IPS-NIHi7 (cell line): ENCODE data around the gene PSMB11.
"Not testable (repeated sequence)": the region's sequence is repeated elsewhere in the genome, so short reads cannot be mapped to it uniquely, and the experiment has no call there.

Experiments
- DNase-seq: peaks from one replicate; pipeline ENCODE4 v3.0.0; 2012; ENCODE audit warnings: mixed read lengths; ENCODE audit errors: extremely low spot score

The PSMB11 gene

DNA sequence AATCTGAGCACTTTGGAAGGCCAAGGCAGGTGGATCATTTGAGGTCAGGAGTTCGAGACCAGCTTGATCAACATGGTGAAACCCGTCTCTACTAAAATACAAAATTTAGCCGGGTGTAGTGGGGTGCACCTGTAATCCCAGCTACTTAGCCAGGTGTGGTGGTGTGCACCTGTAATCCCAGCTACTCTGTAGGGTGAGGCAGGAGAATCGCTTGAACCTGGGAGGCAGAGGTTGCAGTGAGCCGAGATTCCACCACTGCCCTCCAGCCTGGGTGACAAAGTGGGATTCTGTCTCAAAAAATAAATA, 28.3 kb upstream of the PSMB11 start:
- not testable (repeated sequence) for DNase-seq

- DNase-seq, result no peak
Measured at GRCh38 chr14:23015618-23016017, 26.4 kb upstream of the PSMB11 start.

GRCh38 chr14:23017091-23017490, 24.9 kb upstream of the PSMB11 start:
- no peak for DNase-seq

DNA sequence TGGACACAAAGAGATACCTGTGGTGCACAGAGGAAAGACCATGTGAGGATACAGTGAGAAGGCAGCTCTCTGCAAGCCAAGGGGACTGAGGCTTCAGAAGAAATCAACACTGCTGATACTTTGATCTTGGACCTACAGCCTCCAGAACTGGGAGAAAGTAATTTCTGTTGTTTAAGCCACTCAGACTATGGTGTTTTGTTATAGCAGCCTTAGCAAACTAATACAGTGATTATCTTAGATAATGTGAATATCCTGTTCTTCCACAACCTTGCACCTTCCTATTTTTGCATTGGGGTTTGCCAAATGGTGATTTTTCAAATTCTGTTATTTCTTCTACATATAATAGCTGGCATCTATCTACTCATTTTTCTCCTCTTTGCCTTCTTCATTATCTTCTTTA, 23.9 kb upstream of the PSMB11 start:
- DNase-seq, result no peak

GRCh38 chr14:23020143-23021128, 21.6 kb upstream of the PSMB11 start:
- no peak for DNase-seq

- DNase-seq, result no peak
Measured at GRCh38 chr14:23021434-23021833, 20.6 kb upstream of the PSMB11 start.

- DNase-seq, result no peak
Measured at GRCh38 chr14:23021889-23022442, 20.0 kb upstream of the PSMB11 start.

GRCh38 chr14:23023022-23023794, 18.8 kb upstream of the PSMB11 start:
- DNase-seq, result no peak

DNA sequence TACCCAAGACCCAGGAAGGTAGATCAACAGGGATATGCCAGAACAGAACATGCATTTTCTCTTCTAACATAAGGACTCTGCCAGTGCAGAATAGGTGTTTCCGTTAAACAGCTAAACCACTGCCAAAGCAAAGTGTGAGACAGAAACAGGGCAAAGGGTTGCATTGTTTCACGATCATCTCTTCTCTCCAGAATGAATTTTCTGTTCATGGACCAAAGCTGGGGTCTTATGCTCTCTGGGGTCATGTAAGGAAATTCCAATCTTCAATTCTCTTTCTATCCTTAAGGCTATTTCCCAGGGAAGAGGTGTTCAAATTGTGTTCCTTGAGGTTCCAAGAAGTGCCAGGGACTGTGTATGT, 18.2 kb upstream of the PSMB11 start:
- no peak for DNase-seq

GRCh38 chr14:23024612-23025075, 17.4 kb upstream of the PSMB11 start:
- no peak for DNase-seq

DNA sequence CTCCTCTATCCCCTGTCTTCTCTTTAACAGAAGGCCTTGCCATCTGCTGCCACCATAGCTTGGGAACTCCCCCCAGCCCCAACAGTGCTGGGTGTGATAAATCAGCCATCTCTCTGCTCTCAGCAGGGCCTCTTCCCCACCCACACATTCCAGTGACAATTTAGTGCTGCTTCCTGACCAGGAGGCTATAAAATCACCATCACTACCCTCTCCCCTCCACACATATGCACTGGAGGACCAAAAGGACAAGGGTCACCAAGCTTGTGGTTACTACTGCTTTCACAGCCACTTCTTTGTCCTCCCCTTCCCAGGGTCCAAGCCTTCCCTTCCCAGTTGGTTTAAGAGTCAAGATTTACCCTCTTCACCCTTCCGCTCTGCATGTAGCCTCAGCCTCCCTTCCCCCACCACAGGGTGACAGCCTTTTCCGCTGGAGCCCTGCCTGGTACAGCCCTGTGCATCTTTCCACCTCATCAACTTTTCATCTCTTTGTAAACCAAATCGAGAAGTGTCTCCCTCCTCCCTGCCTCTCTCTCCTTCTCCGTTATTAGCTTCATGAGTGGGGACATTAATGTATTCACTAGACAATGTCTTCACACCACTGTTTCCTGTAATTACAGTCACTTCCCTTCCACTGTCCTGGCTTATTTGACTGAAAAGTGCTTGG, 16.7 kb upstream of the PSMB11 start:
- no peak for DNase-seq

DNA sequence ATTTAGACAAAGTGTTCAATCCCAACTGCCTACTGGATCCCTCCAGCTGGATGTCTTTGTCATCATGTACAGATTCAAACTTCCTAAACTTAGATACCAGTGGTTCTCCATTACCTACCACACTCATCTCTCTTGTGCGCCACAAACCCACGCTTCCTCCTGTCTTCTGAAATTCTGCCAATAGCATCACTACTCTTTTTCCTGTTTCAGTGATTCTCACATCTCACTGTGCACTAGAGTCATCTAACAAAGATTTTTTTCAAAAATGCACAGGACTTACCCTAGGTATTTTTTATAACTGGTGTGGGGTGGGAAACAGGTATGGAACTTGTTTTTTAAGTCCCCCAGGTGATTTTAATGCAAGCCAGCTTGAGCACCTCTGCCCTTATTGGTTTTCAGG, 13.2 kb upstream of the PSMB11 start:
- no peak for DNase-seq

DNA sequence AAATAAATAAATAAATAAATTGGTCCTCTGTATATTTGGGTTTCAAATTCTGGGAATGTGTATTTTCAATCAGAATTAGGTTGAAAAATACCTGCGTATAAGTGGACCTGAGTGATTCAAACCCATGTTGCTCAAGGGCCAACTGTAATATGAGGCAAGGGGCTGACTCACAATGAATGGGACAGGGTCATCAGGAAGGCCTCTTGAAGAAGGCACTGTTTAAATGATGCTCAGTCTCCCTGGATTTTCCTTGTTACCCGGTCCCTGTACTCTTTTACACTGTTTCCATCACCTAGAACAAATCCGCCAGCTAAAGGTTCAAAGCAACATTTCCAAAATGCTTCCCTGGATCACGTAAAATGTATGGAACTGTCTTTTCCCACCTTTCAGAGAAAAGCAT, 11.1 kb upstream of the PSMB11 start:
- DNase-seq, result no peak

DNA sequence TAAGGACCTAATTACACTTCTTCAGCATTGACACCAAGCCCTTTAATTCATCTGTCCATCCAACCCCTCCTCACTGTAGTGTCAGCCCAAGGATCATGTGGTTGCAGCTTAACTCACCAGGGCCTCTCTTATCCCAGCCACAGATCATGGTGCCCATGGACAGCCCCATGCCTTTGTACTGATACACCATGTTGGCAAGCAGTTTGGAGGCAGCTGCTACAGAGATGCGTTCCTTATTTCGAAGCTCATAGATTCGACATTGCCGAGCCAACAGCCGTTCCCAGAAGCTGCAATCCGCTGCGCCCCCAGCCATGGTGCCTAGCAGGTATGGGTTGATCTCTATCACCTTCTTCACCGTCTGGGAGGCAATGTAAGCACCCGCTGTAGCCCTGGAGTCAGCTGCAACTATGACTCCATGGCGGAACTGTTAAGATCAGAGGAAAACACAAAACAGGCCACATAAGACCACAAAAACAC, 8.7 kb upstream of the PSMB11 start:
- no peak for DNase-seq

- no peak for DNase-seq
Measured at GRCh38 chr14:23033801-23034497, 8.1 kb upstream of the PSMB11 start.

DNA sequence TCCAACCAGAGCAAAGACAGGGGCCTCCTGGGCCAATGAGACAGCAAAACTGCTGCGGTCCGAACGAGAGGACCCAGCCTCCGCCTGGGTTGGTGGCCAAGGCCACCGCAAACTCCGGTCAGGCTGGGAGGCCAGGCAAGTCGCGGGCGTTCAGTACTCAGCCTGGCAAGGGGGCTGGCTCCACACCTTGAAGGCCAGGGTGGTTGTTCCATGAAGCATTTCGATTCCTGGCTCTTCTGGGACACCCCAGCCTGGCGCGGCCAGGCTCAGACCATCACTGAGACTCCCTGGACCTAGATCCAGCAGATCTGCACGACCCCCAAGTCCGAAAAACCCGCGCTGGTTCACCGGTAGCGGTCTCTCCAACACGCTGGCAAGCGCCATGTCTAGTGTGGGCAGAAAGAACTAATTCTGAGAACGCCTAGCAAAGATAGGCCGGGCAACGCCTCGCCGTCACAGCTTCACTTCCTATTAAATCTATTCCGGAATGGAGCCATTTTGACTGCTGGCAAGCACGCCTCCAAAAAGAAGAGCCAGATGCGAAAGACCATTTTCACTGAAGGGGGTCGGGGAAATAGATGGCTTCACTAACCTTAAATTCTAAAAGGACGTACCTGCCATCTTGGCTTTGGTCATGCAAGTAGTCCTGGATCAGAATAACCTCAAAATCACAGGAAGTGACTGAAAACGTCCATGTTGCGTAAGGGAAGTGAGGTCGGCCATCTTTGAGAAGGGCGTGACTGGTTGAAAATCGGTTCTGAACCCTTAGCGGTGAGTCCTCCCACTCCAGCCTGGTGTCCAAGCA, 7.3 kb upstream of the PSMB11 start, which contains the start of gene PSMB5:
Gene PSMB5, minus strand, starts transcription at position 403 of the 805 bp plus-strand sequence. Its CDS starts 19 bp downstream, at position 384.
- peak; percentile 92 for DNase-seq

DNA sequence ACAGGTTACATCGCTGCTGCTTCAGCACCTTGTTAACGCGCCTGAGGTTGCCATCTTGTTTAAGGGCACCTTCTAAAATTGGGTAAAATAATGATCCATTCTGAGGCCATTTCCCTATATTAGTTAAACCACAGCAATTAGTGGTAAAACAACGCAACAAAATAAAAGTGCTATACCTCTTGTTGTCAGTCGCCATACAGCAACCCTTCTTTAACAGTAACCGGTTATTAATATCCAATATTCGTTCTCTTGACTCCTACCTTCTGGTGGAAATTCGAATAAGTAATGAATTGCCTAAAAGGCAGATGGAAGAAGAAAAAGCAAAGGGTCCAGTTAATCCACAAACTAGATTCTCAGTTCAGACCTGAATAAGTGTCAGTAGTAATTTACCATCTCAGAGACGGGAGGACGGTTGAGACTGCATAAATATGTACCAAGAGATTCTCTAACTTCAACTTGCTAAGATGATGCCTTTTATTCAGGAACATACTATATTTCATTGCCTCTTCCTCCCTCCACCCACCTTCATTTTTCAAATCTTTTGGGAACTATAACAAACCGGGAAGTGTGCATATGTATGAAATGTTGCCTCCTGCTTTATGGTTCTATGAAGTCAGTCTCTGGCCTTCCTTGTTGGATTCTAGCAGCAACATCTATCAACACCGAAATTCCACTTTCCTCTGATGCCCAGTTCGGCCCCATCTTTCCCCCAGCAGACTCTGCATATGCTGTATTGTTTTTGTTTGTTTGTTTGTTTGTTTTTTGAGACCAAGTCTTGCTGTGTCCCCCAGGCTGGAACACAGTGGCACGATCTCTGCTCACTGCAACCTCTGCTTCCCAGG, 6.5 kb upstream of the PSMB11 start:
- DNase-seq, result no peak

GRCh38 chr14:23040100-23040499, 1.9 kb upstream of the PSMB11 start:
- DNase-seq, result no peak

GRCh38 chr14:23041729-23042128, 283 bp upstream of the PSMB11 start:
- no peak for DNase-seq
